Measurements from ENCODE around the gene IL1RAPL2. TPM values are rescaled to one million over a fixed set of nuclear protein-coding genes. Genes with fewer than 3 reads are reported as not detected.
"Not testable (repeated sequence)": the region's sequence is repeated elsewhere in the genome, so short reads cannot be mapped to it uniquely, and the experiment has no call there.

Gene IL1RAPL2
- total RNA-seq, 1 donor from 2014 or later = not detected

- DNase-seq = not testable (repeated sequence)
Measured at GRCh38 chrX:104677517-104677916, 111.5 kb downstream of the IL1RAPL2 start.

- no peak for DNase-seq
Measured at GRCh38 chrX:104679175-104679574, 113.2 kb downstream of the IL1RAPL2 start.

- no peak for DNase-seq
Measured at GRCh38 chrX:104681214-104681613, 115.2 kb downstream of the IL1RAPL2 start.

GRCh38 chrX:104684077-104684476 lies 118.1 kb downstream of the IL1RAPL2 start:
- DNase-seq = no peak

- DNase-seq = no peak
Measured at GRCh38 chrX:104695593-104695992, 129.6 kb downstream of the IL1RAPL2 start.

- no peak for DNase-seq
Measured at GRCh38 chrX:104696667-104697066, 130.7 kb downstream of the IL1RAPL2 start.

- no peak for DNase-seq
Measured at GRCh38 chrX:104697294-104697693, 131.3 kb downstream of the IL1RAPL2 start.

- no peak for DNase-seq
Measured at GRCh38 chrX:104707042-104707441, 141.0 kb downstream of the IL1RAPL2 start.

GRCh38 chrX:104707572-104707971 lies 141.6 kb downstream of the IL1RAPL2 start:
- DNase-seq = no peak

GRCh38 chrX:104712515-104712914 lies 146.5 kb downstream of the IL1RAPL2 start:
- DNase-seq = no peak

- no peak for DNase-seq
Measured at GRCh38 chrX:104721854-104722253, 155.9 kb downstream of the IL1RAPL2 start.

GRCh38 chrX:104728456-104728855 lies 162.5 kb downstream of the IL1RAPL2 start:
- DNase-seq = no peak

GRCh38 chrX:104742355-104742754 lies 176.4 kb downstream of the IL1RAPL2 start:
- DNase-seq = no peak

- no peak for DNase-seq
Measured at GRCh38 chrX:104745152-104745551, 179.2 kb downstream of the IL1RAPL2 start.

- DNase-seq = no peak
Measured at GRCh38 chrX:104749951-104750610, 184.1 kb downstream of the IL1RAPL2 start.

GRCh38 chrX:104762641-104763040 lies 196.6 kb downstream of the IL1RAPL2 start:
- DNase-seq = no peak

- DNase-seq = no peak
Measured at GRCh38 chrX:104789784-104790183, 223.8 kb downstream of the IL1RAPL2 start.

- DNase-seq = no peak
Measured at GRCh38 chrX:104795804-104796203, 229.8 kb downstream of the IL1RAPL2 start.

- no peak for DNase-seq
Measured at GRCh38 chrX:104803219-104803618, 237.2 kb downstream of the IL1RAPL2 start.

GRCh38 chrX:104806346-104806745 lies 240.3 kb downstream of the IL1RAPL2 start:
- no peak for DNase-seq

- no peak for DNase-seq
Measured at GRCh38 chrX:104833401-104833800, 267.4 kb downstream of the IL1RAPL2 start.

- DNase-seq = no peak
Measured at GRCh38 chrX:104842646-104843045, 276.6 kb downstream of the IL1RAPL2 start.

GRCh38 chrX:104852241-104852640 lies 286.2 kb downstream of the IL1RAPL2 start:
- DNase-seq = no peak

- no peak for DNase-seq
Measured at GRCh38 chrX:104854188-104854587, 288.2 kb downstream of the IL1RAPL2 start.

GRCh38 chrX:104854790-104855340 lies 288.9 kb downstream of the IL1RAPL2 start:
- no peak for DNase-seq

Data from dermis blood vessel endothelial cell (primary cell).